ENCODE measurements around the gene TDRD9.

The TDRD9 gene

DNA sequence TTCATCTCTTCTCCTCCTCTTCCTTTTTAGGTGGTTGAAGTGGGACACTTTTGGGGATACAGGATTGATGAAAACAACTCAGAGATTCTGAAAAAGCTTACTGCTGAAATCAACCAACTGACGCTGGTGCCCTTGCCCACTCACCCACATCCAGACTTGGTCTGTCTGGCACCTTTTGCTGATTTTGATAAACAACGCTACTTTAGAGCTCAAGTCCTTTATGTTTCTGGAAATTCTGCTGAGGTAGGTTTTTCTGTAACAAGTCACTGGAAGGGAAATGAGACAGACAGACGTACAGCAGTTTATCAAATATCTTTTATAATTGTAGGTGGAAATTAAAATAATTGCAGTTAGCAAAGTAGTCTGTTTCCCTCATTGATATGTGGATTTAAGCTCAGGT lies 97.3 kb downstream of the TDRD9 start:
- no peak for DNase-seq

DNA sequence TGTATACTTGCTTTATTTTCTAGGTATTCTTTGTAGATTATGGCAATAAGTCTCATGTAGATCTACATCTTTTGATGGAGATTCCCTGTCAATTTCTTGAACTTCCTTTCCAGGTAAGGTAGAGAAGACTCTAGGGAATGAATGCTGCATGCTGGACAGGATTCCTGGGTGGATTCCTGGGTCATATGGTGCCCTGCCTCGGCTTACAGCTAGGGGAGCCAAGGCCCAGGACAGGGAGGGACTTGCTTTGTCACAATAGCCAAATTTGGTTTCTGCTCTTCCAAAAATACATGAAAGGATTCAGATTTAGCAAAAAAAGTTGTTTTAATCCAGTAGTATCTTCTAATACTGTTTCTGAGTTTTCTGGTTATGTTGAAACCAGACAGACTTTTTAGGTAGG lies 97.8 kb downstream of the TDRD9 start:
- DNase-seq: no peak

DNA sequence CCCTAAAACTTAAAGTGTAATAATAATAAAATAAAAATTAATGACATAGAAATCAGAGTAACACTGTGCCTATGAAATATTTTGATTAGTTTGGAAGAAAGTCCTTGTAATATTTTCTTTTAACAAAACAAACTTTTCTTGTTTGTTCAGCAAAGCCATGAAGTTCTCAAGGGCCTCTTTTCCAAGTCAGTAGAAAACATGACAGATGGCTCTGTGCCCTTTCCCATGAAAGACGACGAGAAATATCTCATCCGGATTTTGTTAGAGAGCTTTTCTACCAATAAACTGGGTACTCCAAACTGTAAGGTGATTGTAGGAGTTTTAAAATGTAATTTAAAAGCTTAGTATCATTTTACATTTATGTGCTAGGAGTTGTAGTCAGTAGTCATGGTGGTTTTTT lies 102.7 kb downstream of the TDRD9 start:
- DNase-seq: no peak

DNA sequence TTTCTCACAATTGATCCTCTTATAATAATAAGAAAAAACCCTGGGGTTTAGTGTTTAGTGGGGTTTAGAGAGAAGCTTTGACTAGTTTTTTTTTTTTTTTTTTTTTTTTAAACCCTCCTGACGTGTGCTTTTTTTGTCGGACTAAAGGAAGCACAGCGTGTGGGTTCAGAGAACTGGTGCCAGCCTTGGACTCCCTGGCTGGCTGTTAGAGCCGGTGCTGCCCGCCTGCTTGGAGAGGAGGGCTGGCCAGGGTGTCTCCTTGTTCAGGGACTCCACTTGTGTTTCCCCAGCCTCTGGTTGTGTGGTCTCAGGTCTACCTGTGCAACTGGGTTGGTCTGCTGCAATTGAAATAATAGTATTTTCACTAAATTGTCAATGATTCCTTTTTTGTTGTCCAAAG lies 103.1 kb downstream of the TDRD9 start:
- peak in 1 of 56 donors; percentile 36 for DNase-seq

DNA sequence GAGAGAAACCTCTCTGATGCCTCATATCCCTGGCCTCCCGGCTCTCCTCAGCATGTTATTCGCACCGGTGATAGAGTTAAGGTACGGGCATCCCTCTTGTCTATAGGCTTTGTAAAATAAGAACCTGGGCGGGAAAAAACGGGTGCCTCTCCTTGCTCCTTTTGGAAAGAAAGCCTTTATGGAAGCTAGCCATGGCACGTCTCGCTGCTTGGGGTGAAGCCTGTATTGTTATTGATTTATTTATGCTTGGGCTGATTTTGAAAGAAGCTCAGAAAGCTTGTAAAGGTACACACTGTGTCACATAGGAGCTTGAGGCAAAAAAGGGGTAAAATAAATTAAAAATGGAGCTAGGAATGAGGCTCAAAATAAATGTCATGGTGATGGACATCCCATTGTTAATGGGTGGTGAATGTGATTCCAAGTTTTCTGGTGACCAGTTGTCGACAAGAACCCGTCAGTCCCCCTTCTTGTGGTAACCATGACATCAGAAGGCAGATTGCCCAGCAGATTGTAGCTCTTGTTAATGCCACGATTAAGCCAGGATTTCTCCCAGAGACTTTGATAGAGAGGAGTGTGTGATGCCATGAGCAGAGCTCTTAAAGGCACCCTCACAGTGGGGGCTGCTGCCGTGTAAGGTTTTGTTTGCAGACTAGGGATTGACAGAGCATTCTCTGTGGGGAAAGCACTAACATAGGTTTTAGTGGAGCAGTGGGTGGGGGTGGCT lies 106.9 kb downstream of the TDRD9 start:
- DNase-seq: no peak

DNA sequence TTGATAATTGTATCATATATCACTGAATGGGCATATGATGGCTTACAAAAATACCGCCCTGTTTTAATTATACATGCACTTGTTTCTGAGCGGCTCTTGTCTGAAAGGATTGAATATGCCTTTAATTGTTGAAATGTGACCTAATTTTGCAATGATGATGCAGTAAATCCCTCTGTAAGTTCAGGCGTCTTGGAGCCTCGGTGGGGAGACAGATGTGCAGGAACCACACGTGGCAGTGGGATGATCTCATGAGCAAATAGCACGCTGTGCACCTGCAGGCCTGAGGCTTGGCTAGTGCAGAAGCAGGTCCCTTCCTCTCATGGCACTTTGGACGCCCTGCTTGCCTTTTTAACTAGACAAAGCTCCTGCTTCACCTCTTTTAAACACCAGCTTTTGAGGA lies 108.0 kb downstream of the TDRD9 start:
- DNase-seq: no peak

DNA sequence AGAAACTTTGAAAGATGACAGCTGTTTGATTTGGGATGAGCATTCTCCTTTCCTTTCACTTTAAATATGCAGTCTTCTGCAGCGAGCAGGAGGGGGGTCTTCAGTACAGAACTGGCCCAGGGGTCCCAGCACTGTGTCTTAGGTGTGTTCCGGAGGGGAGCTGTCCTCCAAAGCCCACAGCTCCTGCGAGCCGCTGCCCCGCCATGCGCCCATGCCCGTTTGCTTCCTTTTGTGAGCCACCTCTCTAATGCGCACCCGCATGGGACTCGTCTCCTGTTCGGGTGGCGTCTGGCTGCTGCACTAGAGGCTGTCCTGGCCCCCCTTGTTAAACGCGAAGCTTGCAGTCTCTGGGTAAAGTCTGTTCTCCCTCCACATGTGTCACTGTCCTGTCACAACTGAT lies 108.8 kb downstream of the TDRD9 start:
- no peak for DNase-seq

DNA sequence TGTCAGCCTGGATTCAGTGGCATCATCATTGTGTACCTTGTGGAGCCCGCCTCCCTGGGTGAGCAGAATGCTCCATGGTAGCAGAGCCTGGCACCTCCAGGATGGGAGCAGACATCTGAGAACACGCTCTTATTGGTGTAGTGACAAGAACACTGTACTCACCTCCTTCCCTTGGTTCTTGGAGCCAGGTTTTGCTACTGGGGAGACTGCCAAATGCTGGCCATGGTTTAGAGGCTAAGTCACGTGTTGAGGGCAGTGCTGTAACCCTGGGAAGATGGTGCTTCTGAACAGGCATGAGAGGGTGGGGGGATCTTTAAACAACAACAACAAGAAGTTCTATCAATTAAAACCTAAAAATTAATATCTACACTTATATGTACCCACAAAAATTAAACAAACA lies 109.6 kb downstream of the TDRD9 start:
- peak in 5 of 56 donors; percentile 8 to 26 (median 18) for DNase-seq

DNA sequence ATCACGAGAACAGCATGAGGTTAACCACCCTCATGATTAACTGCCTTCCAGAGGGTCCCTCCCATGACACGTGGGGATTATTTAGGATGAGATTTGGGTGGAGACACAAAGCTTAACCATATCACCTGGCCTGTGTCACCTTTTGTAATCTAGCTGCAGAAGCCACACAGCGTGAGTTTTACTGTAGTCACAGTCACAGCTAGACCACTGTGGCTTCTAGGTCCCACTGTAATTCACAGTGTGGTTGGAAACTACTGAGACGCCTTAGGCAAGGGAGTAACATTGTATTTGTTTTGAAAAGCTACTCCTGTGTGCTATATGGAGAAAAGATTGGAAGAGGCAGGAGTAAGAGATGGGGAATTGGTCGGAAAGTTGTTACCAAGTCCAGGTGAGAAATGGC lies 111.0 kb downstream of the TDRD9 start:
- no peak for DNase-seq

DNA sequence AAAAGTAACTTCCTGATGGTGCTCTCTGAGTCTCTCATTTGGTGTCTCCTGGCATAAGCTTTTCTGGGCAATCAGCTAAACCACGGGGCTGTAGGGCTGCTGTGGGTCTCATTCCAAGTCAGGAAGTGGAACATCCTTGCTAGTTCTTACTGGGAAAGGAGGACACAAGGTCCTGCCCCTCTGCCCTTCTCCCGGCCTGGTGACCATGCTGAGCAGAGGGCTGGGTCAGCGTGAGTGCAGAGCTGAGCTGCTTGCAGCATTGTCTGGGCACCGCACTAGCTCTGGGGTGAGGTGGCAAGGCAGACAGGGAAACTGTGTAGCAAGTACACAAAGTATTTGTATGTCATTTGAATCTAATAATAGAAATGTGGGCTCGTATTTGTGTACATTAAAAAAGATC lies 112.3 kb downstream of the TDRD9 start:
- no peak for DNase-seq

DNA sequence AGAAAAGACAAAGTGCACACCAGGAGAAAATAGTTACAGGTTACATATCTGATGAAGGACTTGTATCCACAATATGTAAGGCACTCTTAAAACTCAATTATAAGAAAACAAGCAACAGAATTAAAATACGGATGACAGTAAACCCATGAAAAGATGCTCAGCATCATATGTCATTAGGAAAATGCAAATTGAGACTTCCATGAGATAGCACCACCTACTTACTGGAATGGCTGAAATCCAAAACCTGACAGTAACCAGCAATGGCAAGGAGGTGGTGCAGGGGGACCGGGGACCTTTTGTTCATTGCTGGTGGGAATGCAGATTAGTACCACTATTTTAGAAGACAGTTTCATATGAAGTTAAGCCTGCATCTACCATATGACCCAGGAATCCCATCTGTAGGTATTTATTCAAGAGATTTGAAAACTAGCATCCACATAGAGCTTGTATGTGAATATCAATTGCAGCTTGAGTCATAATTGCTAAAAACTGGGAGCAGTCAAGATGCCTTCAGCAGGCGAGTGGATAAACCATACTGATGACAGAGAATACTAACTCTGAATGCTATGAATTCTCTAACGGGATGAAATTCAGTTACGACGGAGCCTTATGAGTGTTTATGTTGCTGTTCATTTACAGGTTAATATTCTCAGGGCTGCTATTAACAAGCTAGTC lies 113.3 kb downstream of the TDRD9 start:
- DNase-seq: no peak

DNA sequence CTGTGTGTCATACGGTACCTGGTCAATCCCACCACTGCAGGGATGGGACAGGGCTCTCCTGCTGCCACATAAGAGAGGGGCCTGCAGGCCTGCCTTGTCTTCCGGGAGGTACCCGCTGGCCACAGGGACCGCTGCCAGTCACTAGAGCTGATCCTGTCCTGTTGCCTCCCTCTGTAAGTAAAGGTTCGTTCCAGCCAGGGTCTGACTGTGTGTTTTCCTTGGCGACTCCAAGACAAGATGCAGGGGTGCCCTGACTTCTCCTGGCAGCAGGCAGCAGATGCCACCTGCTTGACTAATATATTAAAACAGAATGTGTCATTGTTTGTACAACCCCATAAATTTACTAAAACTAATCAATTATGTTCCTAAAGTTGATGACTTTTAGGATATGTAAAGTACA lies 115.8 kb downstream of the TDRD9 start:
- no peak for DNase-seq

DNA sequence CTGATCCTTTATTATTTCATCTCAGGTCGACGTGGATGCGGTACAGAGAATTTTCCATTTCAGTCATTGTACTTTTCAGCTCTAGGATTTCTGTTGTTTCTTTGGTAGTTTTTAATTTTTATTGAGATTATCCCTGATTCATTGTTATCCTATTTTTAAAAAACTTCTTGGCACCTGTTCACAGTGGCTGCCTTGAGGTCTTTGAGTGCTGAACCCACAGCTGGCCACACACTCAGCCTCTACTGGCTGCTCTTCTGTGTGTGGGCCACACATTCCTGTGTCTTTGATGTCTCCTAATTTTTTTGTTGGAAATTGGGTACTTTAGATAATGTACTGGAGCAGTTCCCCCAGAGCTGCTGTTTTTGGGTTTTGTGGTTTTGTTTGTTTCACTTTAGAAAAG lies 119.5 kb downstream of the TDRD9 start:
- no peak for DNase-seq

DNA sequence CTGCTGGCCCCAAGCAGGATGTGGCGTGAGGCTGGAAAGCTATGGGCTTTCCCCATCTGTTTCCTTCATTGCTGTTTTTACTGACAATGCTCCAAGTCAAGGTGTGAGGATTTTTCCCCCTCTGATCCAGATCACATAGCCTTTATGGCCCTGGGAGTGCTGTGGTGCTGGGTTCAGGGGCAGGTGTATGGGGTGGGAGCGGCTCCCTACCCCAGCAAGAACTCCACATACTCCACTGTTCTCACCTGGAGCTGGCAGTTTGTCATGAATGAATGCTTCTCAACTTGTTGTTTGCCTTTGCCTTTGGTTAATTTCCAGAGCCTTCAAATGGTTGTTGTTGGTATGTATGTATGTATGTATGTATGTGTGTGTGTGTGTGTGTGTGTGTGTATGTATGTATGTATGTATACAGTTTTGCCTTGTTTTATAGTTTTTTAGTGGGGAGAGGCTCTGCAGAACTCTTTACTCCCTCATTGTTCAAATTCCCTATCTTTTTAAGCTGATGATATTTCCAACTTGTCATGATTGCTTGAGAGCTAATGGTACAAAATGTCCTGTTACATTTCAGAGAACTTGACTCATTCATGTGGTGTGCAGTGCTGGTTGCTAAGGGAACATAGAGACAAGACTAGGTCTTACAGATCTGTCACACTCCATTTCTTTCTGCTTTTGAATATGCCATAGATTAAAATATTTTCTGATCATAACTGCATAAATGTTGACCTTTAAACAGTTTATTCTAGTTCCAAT lies 120.7 kb downstream of the TDRD9 start:
- DNase-seq: peak in 6 of 56 donors; percentile 8 to 52 (median 24)

DNA sequence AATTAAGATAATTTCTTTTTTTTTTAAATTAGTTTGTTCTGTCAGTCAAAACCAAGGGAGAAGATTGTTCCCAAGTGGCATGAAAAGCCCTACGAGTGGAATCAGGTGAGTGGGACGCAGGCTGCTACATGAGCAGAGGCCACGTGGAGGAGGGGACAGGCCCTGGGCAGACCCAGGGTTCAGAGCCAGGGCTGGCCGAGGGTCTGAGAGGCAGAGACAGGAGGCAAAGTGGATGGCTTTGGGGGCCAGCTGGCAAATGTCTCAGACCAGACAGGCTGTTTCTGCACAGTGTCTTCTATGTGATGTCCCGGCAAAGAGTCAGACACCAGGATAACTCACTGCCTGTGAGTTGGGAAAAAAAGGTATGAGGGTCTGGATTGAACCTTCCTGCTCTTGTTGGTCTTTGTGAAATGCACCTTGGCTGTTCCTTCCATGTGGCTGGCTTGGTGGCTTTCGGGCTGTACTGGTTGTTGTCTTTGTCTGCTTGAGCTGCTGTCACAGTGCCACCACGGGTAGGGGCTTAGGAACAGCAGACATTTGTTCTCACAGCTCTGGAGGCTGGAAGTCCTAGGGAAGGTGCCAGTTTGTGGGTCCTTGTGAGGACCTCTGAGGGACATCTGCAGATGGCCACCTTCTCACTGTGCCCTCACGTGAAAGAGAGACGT lies 121.5 kb downstream of the TDRD9 start:
- peak in 8 of 56 donors; percentile 10 to 45 (median 28) for DNase-seq

DNA sequence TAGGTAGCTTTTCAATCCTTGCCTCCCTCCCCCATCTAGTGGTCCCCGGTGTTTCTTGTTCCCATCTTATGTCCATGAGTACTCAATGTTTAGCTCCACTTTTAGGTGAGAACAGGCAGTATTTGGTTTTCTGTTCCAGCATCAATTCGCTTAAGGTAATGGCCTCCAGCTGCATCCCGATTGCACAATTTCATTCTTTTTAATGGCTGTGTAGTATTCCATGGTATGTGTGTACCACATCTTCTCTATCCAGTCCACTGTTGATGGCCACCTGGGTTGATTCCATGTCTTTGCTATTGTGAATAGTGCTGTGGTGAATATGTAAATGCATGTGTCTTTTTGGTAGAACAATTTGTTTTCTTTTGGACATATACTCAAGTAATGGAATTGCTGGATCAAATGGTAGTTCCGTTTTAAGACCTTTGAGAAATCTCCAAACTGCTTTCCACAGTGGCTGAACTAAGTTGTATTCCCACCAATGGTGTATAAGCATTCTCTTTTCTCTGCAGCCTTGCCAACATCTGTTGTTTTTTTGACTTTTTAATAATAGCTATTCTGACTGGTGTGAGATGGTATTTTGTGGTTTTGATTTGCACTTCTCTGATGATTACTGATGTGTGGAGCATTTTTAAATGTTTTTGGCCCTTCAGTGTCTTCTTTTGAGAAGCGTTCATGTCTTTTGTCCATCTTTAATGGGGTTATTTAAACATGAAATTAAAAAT lies 123.0 kb downstream of the TDRD9 start:
- DNase-seq: no peak

DNA sequence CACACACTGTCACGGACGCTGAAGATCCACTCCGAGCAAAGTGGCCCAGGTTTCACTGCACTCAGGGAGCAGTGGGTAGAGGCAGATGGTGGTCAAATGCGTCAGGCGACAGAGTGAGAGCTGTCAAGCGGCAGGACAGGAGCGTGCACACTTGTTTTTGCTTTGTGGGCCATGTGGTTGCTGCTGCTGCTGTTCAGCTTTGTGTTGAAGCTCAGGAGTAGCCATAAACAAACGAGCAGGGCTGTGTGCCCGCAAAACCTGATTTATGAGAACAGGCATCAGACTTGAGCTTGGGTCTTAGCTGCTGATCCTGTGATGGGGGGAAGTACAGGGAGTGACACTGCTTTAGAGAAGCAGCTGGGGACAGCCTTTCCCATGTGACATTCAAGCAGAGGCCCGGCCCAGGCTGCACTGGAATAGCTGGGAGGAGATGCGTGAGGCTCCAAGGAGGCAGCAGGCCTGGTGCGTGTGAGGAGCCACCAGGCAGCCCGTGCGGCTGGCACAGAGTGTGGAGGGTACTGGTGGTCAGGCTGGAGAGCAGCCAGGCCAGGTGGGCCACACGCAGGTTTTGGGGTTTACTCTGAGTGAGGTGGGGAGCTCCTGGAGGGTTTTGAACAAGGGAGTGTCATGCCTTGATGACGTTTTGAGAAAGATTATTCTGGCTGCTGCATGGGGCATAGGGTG lies 126.1 kb downstream of the TDRD9 start:
- DNase-seq: no peak

DNA sequence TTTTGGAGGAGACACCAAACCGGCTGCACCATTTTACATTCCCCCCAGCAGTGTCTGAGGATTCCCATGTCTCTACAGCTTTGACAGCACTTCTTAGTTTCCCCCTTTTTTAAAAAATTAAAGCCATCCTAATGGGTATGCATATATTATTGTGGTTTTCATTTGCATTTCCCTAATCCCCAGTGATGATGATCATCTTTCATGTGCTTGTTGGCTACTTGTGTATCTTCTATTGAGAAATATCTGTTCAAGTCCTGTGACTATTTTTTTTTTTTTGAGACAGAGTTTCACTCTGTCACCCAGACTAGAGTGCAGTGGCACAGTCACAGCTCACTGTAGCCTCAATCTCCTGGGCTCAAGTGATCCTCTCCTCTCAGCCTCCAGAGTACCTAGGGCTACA lies 134.0 kb downstream of the TDRD9 start:
- DNase-seq: no peak

DNA sequence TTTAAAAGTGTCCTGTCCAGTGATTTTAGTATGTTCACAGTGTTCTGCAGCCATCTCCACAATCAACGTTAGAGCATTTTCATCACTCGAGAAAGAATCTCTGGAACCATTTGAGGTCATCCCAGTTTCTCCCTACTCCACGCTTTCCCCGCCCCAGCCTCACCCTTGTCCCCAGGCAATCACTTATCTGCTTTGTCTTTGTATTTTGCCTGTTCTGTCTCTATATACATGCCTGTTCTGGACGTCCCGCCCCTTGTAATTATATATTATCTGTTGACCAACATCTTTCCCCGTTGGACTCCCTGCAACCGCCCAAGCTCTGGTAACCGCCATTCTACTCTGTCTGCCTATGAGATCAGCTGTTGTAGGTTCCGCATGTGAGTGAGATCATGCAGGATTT lies 135.7 kb downstream of the TDRD9 start:
- no peak for DNase-seq

DNA sequence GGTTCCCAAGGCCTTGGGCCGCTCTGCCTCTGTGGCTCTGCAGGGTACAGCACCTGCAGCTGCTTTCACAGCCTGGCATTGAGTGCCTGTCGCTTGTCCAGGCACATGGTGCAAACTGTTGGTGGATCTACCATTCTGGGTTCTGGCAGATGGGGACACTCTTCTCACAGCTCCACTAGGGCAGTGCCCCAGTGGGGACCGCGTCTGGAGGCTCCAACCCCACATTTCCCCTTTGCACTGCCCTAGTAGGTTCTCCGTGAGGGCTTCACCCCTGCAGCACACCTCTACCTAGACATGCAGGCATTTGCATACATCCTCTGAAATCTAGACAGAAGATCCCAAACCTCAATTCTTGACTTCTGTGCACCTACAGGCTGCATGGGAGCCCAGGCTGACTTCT lies 138.0 kb downstream of the TDRD9 start:
- no peak for DNase-seq

All from nucleus accumbens (tissue), 56 donors.